ENCODE data around the gene AAMP.
A peak's percentile ranks its signal among the peaks of the same experiment; 100 is the strongest.

Gene AAMP

GRCh38 chr2:218295029-218295428, 25.1 kb upstream of the AAMP start:
- CTCF ChIA-PET = interaction anchor here (1.0 to 23.0 kb wide), 11 partner anchors 8 to 110 kb away, joined by 3 to 451 read pairs (median 14); partner anchors contain the start of genes AAMP, CATIP and PNKD
- Histone ChIP-seq H3K36me3 (ENCODE audit: control insufficient read depth in 4 of 4, insufficient read depth in 4 of 4, low read length in 3 of 4) (no peaks in the 10 kb centered on the region), H3K27me3 (replicated peaks in 2 of 5; ENCODE audit: control insufficient read depth in 4 of 5, insufficient read depth in 5 of 5, low read length in 4 of 5) (no peaks in the 10 kb centered on the region), H3K27ac (ENCODE audit: insufficient read depth in 1 of 2, low read depth in 1 of 2, low read length in 2 of 2, poor library complexity in 1 of 2, severe bottlenecking in 2 of 2) (no peak overlapping the region), H3K9me3 (ENCODE audit: control extremely low read depth in 1 of 5, control insufficient read depth in 4 of 5, insufficient read depth in 2 of 5, low read depth in 1 of 5, low read length in 4 of 5) (no peaks in the 10 kb centered on the region), H3K4me1 (ENCODE audit: control extremely low read depth in 1 of 4, control insufficient read depth in 4 of 4, insufficient read depth in 4 of 4, low read length in 3 of 4) (peaks cover 6 to 43% (median 35%) of the 10 kb centered on the region in 4 experiments), H3K4me3 (ENCODE audit: control insufficient read depth in 1 of 7, extremely low read depth in 1 of 7, insufficient read depth in 4 of 7, low read depth in 2 of 7, low read length in 6 of 7) (no peak overlapping the region)
- no peak for DNase-seq
- WGBS (ENCODE audit: insufficient coverage) = 95% methylated on average over 6 of the region's 7 CpGs
- POLR2A ChIA-PET = interaction anchor here (0.6 kb wide), 1 partner anchor 52 kb away, joined by 3 read pairs; no protein-coding TSS in a partner anchor

GRCh38 chr2:218294430-218295022, 24.6 kb upstream of the AAMP start:
- H3K36me3 ChIP-seq (ENCODE audit: control insufficient read depth in 4 of 4, insufficient read depth in 4 of 4, low read length in 3 of 4) = no peaks in the 10 kb centered on the region
- peaks cover 11 to 48% (median 40%) of the 10 kb centered on the region in 4 experiments for H3K4me1 ChIP-seq (ENCODE audit: control extremely low read depth in 1 of 4, control insufficient read depth in 4 of 4, insufficient read depth in 4 of 4, low read length in 3 of 4)
- CTCF ChIA-PET = interaction anchor here (1.0 to 23.0 kb wide), 10 partner anchors 8 to 100 kb away, joined by 3 to 451 read pairs (median 14); partner anchors contain the start of genes AAMP, CATIP and PNKD
- no peaks in the 10 kb centered on the region for H3K27me3 ChIP-seq (replicated peaks in 2 of 5; ENCODE audit: control insufficient read depth in 4 of 5, insufficient read depth in 5 of 5, low read length in 4 of 5)
- no peak overlapping the region for H3K27ac ChIP-seq (ENCODE audit: insufficient read depth in 1 of 2, low read depth in 1 of 2, low read length in 2 of 2, poor library complexity in 1 of 2, severe bottlenecking in 2 of 2)
- WGBS (ENCODE audit: insufficient coverage) = 91% methylated on average over 4 of the region's 5 CpGs
- no peaks in the 10 kb centered on the region for H3K9me3 ChIP-seq (ENCODE audit: control extremely low read depth in 1 of 5, control insufficient read depth in 4 of 5, insufficient read depth in 2 of 5, low read depth in 1 of 5, low read length in 4 of 5)
- no peak overlapping the region for H3K4me3 ChIP-seq (ENCODE audit: control insufficient read depth in 1 of 7, extremely low read depth in 1 of 7, insufficient read depth in 4 of 7, low read depth in 2 of 7, low read length in 6 of 7)
- POLR2A ChIA-PET = no interaction called here
- DNase-seq = no peak

GRCh38 chr2:218293715-218294429, 23.9 kb upstream of the AAMP start:
- Histone ChIP-seq H3K27me3 (replicated peaks in 2 of 5; ENCODE audit: control insufficient read depth in 4 of 5, insufficient read depth in 5 of 5, low read length in 4 of 5) (no peaks in the 10 kb centered on the region), H3K27ac (ENCODE audit: insufficient read depth in 1 of 2, low read depth in 1 of 2, low read length in 2 of 2, poor library complexity in 1 of 2, severe bottlenecking in 2 of 2) (no peak overlapping the region), H3K36me3 (ENCODE audit: control insufficient read depth in 4 of 4, insufficient read depth in 4 of 4, low read length in 3 of 4) (no peaks in the 10 kb centered on the region), H3K4me3 (ENCODE audit: control insufficient read depth in 1 of 7, extremely low read depth in 1 of 7, insufficient read depth in 4 of 7, low read depth in 2 of 7, low read length in 6 of 7) (no peak overlapping the region), H3K9me3 (ENCODE audit: control extremely low read depth in 1 of 5, control insufficient read depth in 4 of 5, insufficient read depth in 2 of 5, low read depth in 1 of 5, low read length in 4 of 5) (no peaks in the 10 kb centered on the region), H3K4me1 (ENCODE audit: control extremely low read depth in 1 of 4, control insufficient read depth in 4 of 4, insufficient read depth in 4 of 4, low read length in 3 of 4) (peaks cover 12 to 54% (median 44%) of the 10 kb centered on the region in 4 experiments)
- 54% methylated on average over 3 of the region's 5 CpGs for WGBS (ENCODE audit: insufficient coverage)
- ChIA-PET CTCF (interaction anchor here (0.7 to 23.0 kb wide), 12 partner anchors 9 to 354 kb away, joined by 3 to 451 read pairs (median 4); partner anchors contain the start of genes AAMP, CATIP and PNKD), POLR2A (interaction anchor here (0.6 to 0.7 kb wide), 2 partner anchors 25 to 98 kb away, joined by 4 to 6 read pairs; no protein-coding TSS in a partner anchor)
- peak in 2 of 3 donors; percentile 31 to 44 for DNase-seq

- peak within 1 kb of the TSS; percentile 62 to 93 (median 80) for H3K4me3 ChIP-seq (ENCODE audit: control insufficient read depth in 1 of 7, extremely low read depth in 1 of 7, insufficient read depth in 4 of 7, low read depth in 2 of 7, low read length in 6 of 7)
- under 1% methylated on average over 42 of the region's 63 CpGs for WGBS (ENCODE audit: insufficient coverage)
- DNase-seq = peak; percentile 61 to 82 (median 82)
- POLR2A ChIA-PET = interaction anchor here (0.6 to 1.8 kb wide), 5 partner anchors 12 to 416 kb away, joined by 3 to 8 read pairs (median 3); partner anchors contain the start of gene CTDSP1
- H3K4me1 ChIP-seq (ENCODE audit: control extremely low read depth in 1 of 4, control insufficient read depth in 4 of 4, insufficient read depth in 4 of 4, low read length in 3 of 4) = peaks cover 15 to 67% (median 59%) of the 10 kb centered on the region in 4 experiments
- no peaks in the 10 kb centered on the region for H3K36me3 ChIP-seq (ENCODE audit: control insufficient read depth in 4 of 4, insufficient read depth in 4 of 4, low read length in 3 of 4)
- H3K27me3 ChIP-seq (replicated peaks in 2 of 5; ENCODE audit: control insufficient read depth in 4 of 5, insufficient read depth in 5 of 5, low read length in 4 of 5) = no peaks in the 10 kb centered on the region
- H3K27ac ChIP-seq (ENCODE audit: insufficient read depth in 1 of 2, low read depth in 1 of 2, low read length in 2 of 2, poor library complexity in 1 of 2, severe bottlenecking in 2 of 2) = peak within 1 kb of the TSS; percentile 66 to 90
- CTCF ChIA-PET = interaction anchor here (0.6 to 23.0 kb wide), 13 partner anchors 11 to 356 kb away, joined by 3 to 451 read pairs (median 5); partner anchors contain the start of genes AAMP, ARPC2, CATIP and PNKD
- H3K9me3 ChIP-seq (ENCODE audit: control extremely low read depth in 1 of 5, control insufficient read depth in 4 of 5, insufficient read depth in 2 of 5, low read depth in 1 of 5, low read length in 4 of 5) = no peaks in the 10 kb centered on the region
Observed at GRCh38 chr2:218292048-218293014, 22.4 kb upstream of the AAMP start, which contains the start of gene TMBIM1. Gene TMBIM1 (minus strand): TSS chr2:218292503. CDS start chr2:218282141, 10,362 bp downstream.

GRCh38 chr2:218291318-218292047, 21.5 kb upstream of the AAMP start:
- CTCF ChIA-PET = interaction anchor here (0.7 to 23.0 kb wide), 14 partner anchors 8 to 354 kb away, joined by 3 to 451 read pairs (median 6); partner anchors contain the start of genes AAMP, ARPC2, CATIP and PNKD
- Histone ChIP-seq H3K27ac (ENCODE audit: insufficient read depth in 1 of 2, low read depth in 1 of 2, low read length in 2 of 2, poor library complexity in 1 of 2, severe bottlenecking in 2 of 2) (peak overlapping the region; percentile 66 to 90), H3K4me3 (ENCODE audit: control insufficient read depth in 1 of 7, extremely low read depth in 1 of 7, insufficient read depth in 4 of 7, low read depth in 2 of 7, low read length in 6 of 7) (peak overlapping the region; percentile 62 to 93 (median 80)), H3K27me3 (replicated peaks in 2 of 5; ENCODE audit: control insufficient read depth in 4 of 5, insufficient read depth in 5 of 5, low read length in 4 of 5) (no peaks in the 10 kb centered on the region), H3K36me3 (ENCODE audit: control insufficient read depth in 4 of 4, insufficient read depth in 4 of 4, low read length in 3 of 4) (no peaks in the 10 kb centered on the region), H3K4me1 (ENCODE audit: control extremely low read depth in 1 of 4, control insufficient read depth in 4 of 4, insufficient read depth in 4 of 4, low read length in 3 of 4) (peaks cover 16 to 76% (median 67%) of the 10 kb centered on the region in 4 experiments), H3K9me3 (ENCODE audit: control extremely low read depth in 1 of 5, control insufficient read depth in 4 of 5, insufficient read depth in 2 of 5, low read depth in 1 of 5, low read length in 4 of 5) (no peaks in the 10 kb centered on the region)
- POLR2A ChIA-PET = interaction anchor here (0.6 to 1.8 kb wide), 8 partner anchors 13 to 417 kb away, joined by 3 to 8 read pairs (median 3); partner anchors contain the start of gene CTDSP1
- DNase-seq = peak in 2 of 3 donors; percentile 55 to 65
- 22% methylated on average over 9 of the region's 12 CpGs for WGBS (ENCODE audit: insufficient coverage)
